SU-DHL-6 (cell line): Measurements from ENCODE around the gene GGT1.

Experiments used
- H2AFZ ChIP-seq: fragments of 200-600 bp; sonication (generic); 2 replicates; pipeline ENCODE4 v1.6.1; 2014; ENCODE audit warnings: low read depth, mild to moderate bottlenecking, moderate library complexity, mixed read lengths, antibody characterized with exemption, low read length; ENCODE audit not compliant: severe bottlenecking
- H3F3A ChIP-seq: fragments of 200-600 bp; shearing (Covaris generic); 2 replicates; pipeline ENCODE4 v1.6.0; 2016; ENCODE audit warnings: antibody characterized with exemption, mild to moderate bottlenecking; ENCODE audit not compliant: insufficient read depth
- H3K27ac ChIP-seq: fragments of 200-600 bp; sonication (generic); 2 replicates; pipeline ENCODE4 v1.5.1; 2016; ENCODE audit warnings: low read depth, mild to moderate bottlenecking, low read length, moderate library complexity, mixed read lengths
- H3K27me3 ChIP-seq: fragments of 200-600 bp; sonication (generic), shearing (Covaris generic); 2 replicates; pipeline ENCODE4 v1.6.0; 2014; ENCODE audit warnings: mild to moderate bottlenecking, low read length
- H3K36me3 ChIP-seq: fragments of 200-600 bp; sonication (generic); 2 replicates; pipeline ENCODE4 v1.6.1; 2014; ENCODE audit warnings: mild to moderate bottlenecking, low read length, mixed read lengths
- H3K4me2 ChIP-seq: fragments of 300-600, 200-600 bp; shearing (Covaris generic), sonication (generic); 2 replicates; pipeline ENCODE4 v1.6.0; 2014; ENCODE audit warnings: low read length, low read depth, mild to moderate bottlenecking; ENCODE audit not compliant: poor library complexity, severe bottlenecking
- H3K4me3 ChIP-seq: fragments of 200-600 bp; sonication (generic); 2 replicates; pipeline ENCODE4 v1.5.1; 2014; ENCODE audit warnings: antibody characterized with exemption, low read length, mild to moderate bottlenecking, mixed read lengths; ENCODE audit not compliant: insufficient read depth, poor library complexity, severe bottlenecking
- H3K79me2 ChIP-seq: fragments of 200-600 bp; sonication (generic); 2 replicates; pipeline ENCODE4 v1.6.1; 2014; ENCODE audit warnings: mild to moderate bottlenecking, low read length, moderate library complexity; ENCODE audit not compliant: insufficient read depth
- H3K9ac ChIP-seq: fragments of 200-600 bp; sonication (generic); 2 replicates; pipeline ENCODE4 v1.7.0; 2014; ENCODE audit warnings: mild to moderate bottlenecking, low read length
- H3K9me2 ChIP-seq: fragments of 200-600 bp; sonication (generic); replicated peaks from 2 replicates; pipeline ENCODE4 v1.6.1; 2014; ENCODE audit warnings: low read length; ENCODE audit not compliant: insufficient read depth
- H3K9me3 ChIP-seq: fragments of 200-600 bp; sonication (generic); 2 replicates; pipeline ENCODE4 v1.6.1; 2014; ENCODE audit warnings: low read length, mixed read lengths; ENCODE audit not compliant: insufficient read depth
- H4K20me1 ChIP-seq: fragments of 200-600 bp; sonication (generic); 2 replicates; pipeline ENCODE4 v1.6.1; 2014; ENCODE audit warnings: low read depth, mild to moderate bottlenecking, antibody characterized with exemption, low read length, moderate library complexity, mixed read lengths
- CTCF ChIP-seq: fragments of 200-600 bp; sonication (generic); IDR thresholded peaks from one replicate; pipeline ENCODE4 v1.5.1; 2017; ENCODE audit warnings: antibody characterized with exemption, mild to moderate bottlenecking, low read length, moderate library complexity; ENCODE audit not compliant: insufficient read depth, poor library complexity, severe bottlenecking
- EZH2phosphoT487 ChIP-seq: fragments of 200-600 bp; sonication (generic), shearing (Covaris generic); conservative IDR thresholded peaks from 2 replicates; pipeline ENCODE4 v1.6.1; 2018; ENCODE audit warnings: mild to moderate bottlenecking, antibody characterized with exemption, low read length, moderate library complexity, mixed read lengths

The GGT1 gene

GRCh38 chr22:24555165-24556039 lies 47.6 kb upstream of the GGT1 start, which contains the start of gene SNRPD3:
TSS of gene SNRPD3 (plus strand) at chr22:24555999. CDS start at chr22:24557675, 1,676 bp downstream.
- TF ChIP-seq EZH2phosphoT487, result no peak
- TF ChIP-seq CTCF, result no peak
- Histone ChIP-seq H3K9me2 (no peaks in the 10 kb centered on the region), H3K27ac (peak within 1 kb of the TSS; percentile 89), H4K20me1 (peaks cover 5% of the 10 kb centered on the region; the same call in 1 of the 2 replicates), H3K4me2 (peak within 1 kb of the TSS; percentile 100), H3K79me2 (peaks cover 87% of the 10 kb centered on the region), H3K4me3 (peak within 1 kb of the TSS; percentile 97), H3K27me3 (no peaks in the 10 kb centered on the region), H3F3A (no peaks in the 10 kb centered on the region), H3K9ac (peak within 1 kb of the TSS; percentile 99), H3K9me3 (no peaks in the 10 kb centered on the region), H2AFZ (peak within 1 kb of the TSS; percentile 96), H3K36me3 (peaks cover 17% of the 10 kb centered on the region)

- Histone ChIP-seq H3K79me2 (peaks cover 88% of the 10 kb centered on the region), H3K27me3 (no peaks in the 10 kb centered on the region), H3K27ac (no peak overlapping the region), H3K9ac (no peak overlapping the region), H2AFZ (no peak overlapping the region), H3K36me3 (peaks cover 23% of the 10 kb centered on the region), H3K4me2 (no peak overlapping the region), H3K4me3 (no peak overlapping the region), H3F3A (no peaks in the 10 kb centered on the region), H3K9me3 (no peaks in the 10 kb centered on the region), H4K20me1 (peaks cover 11% of the 10 kb centered on the region; the same call in 1 of the 2 replicates), H3K9me2 (no peaks in the 10 kb centered on the region)
- TF ChIP-seq CTCF (no peak), EZH2phosphoT487 (no peak)
Measured at GRCh38 chr22:24559471-24559870, 43.5 kb upstream of the GGT1 start.

GRCh38 chr22:24563246-24563645 lies 39.7 kb upstream of the GGT1 start:
- H3K9ac ChIP-seq, result no peak overlapping the region

More at GRCh38 chr22:24563246-24563645, 39.7 kb upstream of the GGT1 start:
- H3K9me2 ChIP-seq, result no peaks in the 10 kb centered on the region
- no peak overlapping the region for H3K4me2 ChIP-seq
- peaks cover 87% of the 10 kb centered on the region for H3K79me2 ChIP-seq
- no peak overlapping the region for H2AFZ ChIP-seq
- TF ChIP-seq CTCF (no peak), EZH2phosphoT487 (no peak)
- no peaks in the 10 kb centered on the region for H3K27me3 ChIP-seq
- H3K27ac ChIP-seq, result no peak overlapping the region
- H3K36me3 ChIP-seq, result peaks cover 13% of the 10 kb centered on the region
- no peak overlapping the region for H3K4me3 ChIP-seq
- H3K9me3 ChIP-seq, result no peaks in the 10 kb centered on the region
- peaks cover 12% of the 10 kb centered on the region; the same call in 1 of the 2 replicates for H4K20me1 ChIP-seq
- no peaks in the 10 kb centered on the region for H3F3A ChIP-seq
